Peyer's patch (tissue), 4 donors: ENCODE results near the gene NAA25. TPM values are rescaled to one million over a fixed set of nuclear protein-coding genes. Genes with fewer than 3 reads are reported as not detected.

ENCODE experiments used
- DNase-seq, 3 donors: peaks; one replicate each; pipeline ENCODE4 v3.0.0-alpha.2; 2017 to 2019
- H3K27ac ChIP-seq, 4 donors: fragments of 200-600 bp; sonication (generic); one replicate each; pipeline ENCODE4 v1.5.1; 2016 to 2019
- H3K27me3 ChIP-seq, 2 donors: fragments of 200-600 bp; sonication (generic); one replicate each; pipeline ENCODE4 v1.5.1; 2019
- H3K36me3 ChIP-seq, 3 donors: fragments of 200-600 bp; sonication (generic); one replicate each; pipeline ENCODE4 v1.5.1; 2016 to 2019
- H3K4me1 ChIP-seq, 4 donors: fragments of 200-600 bp; sonication (generic); one replicate each; pipeline ENCODE4 v1.5.1; 2016 to 2019
- H3K4me3 ChIP-seq, 4 donors: fragments of 200-600 bp; sonication (generic); 1 replicate in 3 of 4; 2 replicates in 1 of 4; pipeline ENCODE4 v1.5.1; 2016 to 2019; ENCODE audit warnings: mild to moderate bottlenecking in 1 of 4
- H3K9me3 ChIP-seq, 4 donors: fragments of 200-600 bp; sonication (generic); one replicate each; pipeline ENCODE4 v1.5.1; 2016 to 2019; ENCODE audit warnings: mild to moderate bottlenecking in 1 of 4
- POLR2A ChIP-seq, 2 donors: fragments of 450-650 bp; IDR thresholded peaks; one replicate each; pipeline ENCODE4 v1.5.1; 2017; ENCODE audit warnings: antibody characterized with exemption in 2 of 2, mild to moderate bottlenecking in 2 of 2, moderate library complexity in 2 of 2
- total RNA-seq, 4 donors: library from RNA; depleted of rRNA; stranded (reverse); fragments of >200 nt; gene quantifications; one replicate each; pipeline ENCODE4 v1.1.0, GENCODE V29; 2016
- TF ChIP-seq, protein P1 (sequence below), 6 experiments: fragments of 450-650 bp in 4 of 6; fragments of 200-600 bp in 2 of 6; sonication (generic) in 1 of 6; IDR thresholded peaks; one replicate each; pipeline ENCODE4 v1.5.1; 2017 to 2019; ENCODE audit warnings: antibody characterized with exemption in 6 of 6, mild to moderate bottlenecking in 3 of 6, moderate library complexity in 1 of 6

NAA25 gene
- total RNA-seq, result 10 to 100 TPM; 18.9 to 25.6 (median 22.2) TPM

GRCh38 chr12:112108202-112109079, at the start of gene NAA25:
TSS of gene NAA25 (minus strand) at chr12:112108783. CDS start at chr12:112108773, 10 bp downstream.
- peak; percentile 84 to 93 (median 92) for DNase-seq
- Histone ChIP-seq H3K27ac (peak within 1 kb of the TSS; percentile 86 to 98 (median 94)), H3K27me3 (no peaks in the 10 kb centered on the region), H3K9me3 (no peaks in the 10 kb centered on the region), H3K4me1 (peaks cover 0 to 26% (median 2%) of the 10 kb centered on the region in 4 donors), H3K4me3 (peak within 1 kb of the TSS; percentile 57 to 94 (median 90)), H3K36me3 (no peaks in the 10 kb centered on the region)
- no peak for TF ChIP-seq POLR2A (IDR thresholded peaks at IDR 0.05)
- TF ChIP-seq, protein P1, sequence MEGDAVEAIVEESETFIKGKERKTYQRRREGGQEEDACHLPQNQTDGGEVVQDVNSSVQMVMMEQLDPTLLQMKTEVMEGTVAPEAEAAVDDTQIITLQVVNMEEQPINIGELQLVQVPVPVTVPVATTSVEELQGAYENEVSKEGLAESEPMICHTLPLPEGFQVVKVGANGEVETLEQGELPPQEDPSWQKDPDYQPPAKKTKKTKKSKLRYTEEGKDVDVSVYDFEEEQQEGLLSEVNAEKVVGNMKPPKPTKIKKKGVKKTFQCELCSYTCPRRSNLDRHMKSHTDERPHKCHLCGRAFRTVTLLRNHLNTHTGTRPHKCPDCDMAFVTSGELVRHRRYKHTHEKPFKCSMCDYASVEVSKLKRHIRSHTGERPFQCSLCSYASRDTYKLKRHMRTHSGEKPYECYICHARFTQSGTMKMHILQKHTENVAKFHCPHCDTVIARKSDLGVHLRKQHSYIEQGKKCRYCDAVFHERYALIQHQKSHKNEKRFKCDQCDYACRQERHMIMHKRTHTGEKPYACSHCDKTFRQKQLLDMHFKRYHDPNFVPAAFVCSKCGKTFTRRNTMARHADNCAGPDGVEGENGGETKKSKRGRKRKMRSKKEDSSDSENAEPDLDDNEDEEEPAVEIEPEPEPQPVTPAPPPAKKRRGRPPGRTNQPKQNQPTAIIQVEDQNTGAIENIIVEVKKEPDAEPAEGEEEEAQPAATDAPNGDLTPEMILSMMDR (IDR thresholded peaks at IDR 0.05), result peak in 1 of 6 experiments; percentile 22

- Histone ChIP-seq H3K4me1 (no peaks in the 10 kb centered on the region), H3K27me3 (no peaks in the 10 kb centered on the region), H3K27ac (no peak overlapping the region), H3K9me3 (peaks cover 0 to 3% (median 0%) of the 10 kb centered on the region in 4 donors), H3K36me3 (peaks cover 0 to 64% (median 2%) of the 10 kb centered on the region in 3 donors), H3K4me3 (no peak overlapping the region)
- TF ChIP-seq, protein P1 (IDR thresholded peaks at IDR 0.05), result no peak
- TF ChIP-seq POLR2A (IDR thresholded peaks at IDR 0.05), result no peak
- DNase-seq, result no peak
These were observed 45.3 kb upstream of the NAA25 start for GRCh38 chr12:112153893-112154219.

DNA sequence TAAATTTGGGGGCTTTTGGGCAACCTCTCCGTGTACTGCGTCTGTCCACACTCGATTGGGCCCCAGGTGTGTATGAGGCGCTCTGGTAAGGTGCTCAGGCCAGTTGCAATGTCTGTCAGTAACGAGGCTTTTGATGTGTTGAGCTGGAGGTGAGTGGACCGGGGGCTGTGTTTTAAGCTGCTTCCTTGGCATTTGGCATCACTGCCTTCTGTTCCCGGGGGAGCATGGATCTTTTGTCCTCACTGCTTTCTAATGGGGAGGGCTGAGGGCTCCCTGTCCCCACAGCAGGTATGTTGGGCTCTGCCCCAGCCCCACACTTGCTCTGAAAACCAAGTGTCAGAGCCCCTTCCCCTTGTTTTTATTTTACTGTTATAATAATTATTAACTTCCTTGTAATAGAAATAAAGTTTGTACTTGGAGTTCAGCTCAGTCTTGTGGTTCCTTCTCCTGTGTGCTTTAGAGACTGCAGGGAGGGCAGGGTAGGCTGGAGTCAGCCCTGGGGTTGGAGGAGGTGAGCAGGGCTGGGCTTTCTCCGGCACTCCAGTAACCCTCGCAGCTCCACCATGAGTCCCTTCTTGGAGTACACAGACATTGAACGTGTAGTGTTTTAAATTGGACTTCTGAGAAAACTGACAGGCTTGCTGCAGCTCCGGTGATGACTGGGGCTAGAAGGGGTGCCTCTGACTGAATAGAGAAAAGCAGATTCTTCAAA, 44.8 kb upstream of the NAA25 start:
- Histone ChIP-seq H3K4me3 (no peak overlapping the region), H3K9me3 (no peaks in the 10 kb centered on the region), H3K27ac (no peak overlapping the region), H3K4me1 (no peaks in the 10 kb centered on the region), H3K27me3 (no peaks in the 10 kb centered on the region), H3K36me3 (peaks cover 0 to 64% (median 2%) of the 10 kb centered on the region in 3 donors)
- TF ChIP-seq POLR2A (IDR thresholded peaks at IDR 0.05), result no peak
- TF ChIP-seq, protein P1 (IDR thresholded peaks at IDR 0.05), result no peak
- no peak for DNase-seq

DNA sequence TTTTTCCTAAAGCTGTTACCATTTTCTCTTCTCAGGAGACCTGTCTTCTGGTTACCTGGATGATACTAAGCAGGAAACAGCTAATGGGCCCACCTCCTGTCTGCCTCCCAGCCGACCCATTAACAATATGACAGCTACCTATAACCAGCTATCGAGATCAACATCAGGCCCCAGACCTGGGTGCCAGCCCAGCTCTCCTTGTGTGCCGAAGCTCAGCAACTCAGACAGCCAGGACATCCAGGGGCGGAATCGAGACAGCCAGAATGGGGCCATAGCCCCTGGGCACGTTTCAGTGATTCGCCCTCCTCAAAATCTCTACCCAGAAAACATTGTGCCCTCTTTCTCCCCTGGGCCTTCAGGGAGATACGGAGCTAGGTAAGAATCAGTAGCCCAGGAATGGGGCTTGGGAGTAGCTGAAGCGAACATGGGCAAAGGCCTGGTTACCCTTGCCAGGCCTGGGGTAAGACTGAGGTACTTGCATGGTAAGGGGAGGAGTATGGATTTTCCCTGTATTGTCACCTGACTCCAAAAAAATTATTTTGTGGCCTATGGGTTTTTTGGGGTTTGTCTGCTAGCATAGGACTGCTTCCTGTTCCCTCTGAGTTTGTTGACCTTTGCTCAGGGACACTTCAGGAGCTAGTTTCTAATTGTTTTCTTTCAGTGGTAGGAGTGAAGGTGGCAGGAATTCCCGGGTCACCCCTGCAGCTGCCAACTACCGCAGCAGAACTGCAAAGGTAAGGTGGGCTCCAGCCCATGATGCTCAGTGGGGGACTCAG, 43.4 kb upstream of the NAA25 start:
- no peak overlapping the region for H3K4me3 ChIP-seq
- no peak overlapping the region for H3K27ac ChIP-seq
- DNase-seq, result no peak
- TF ChIP-seq POLR2A (IDR thresholded peaks at IDR 0.05), result no peak
- H3K4me1 ChIP-seq, result no peaks in the 10 kb centered on the region
- H3K9me3 ChIP-seq, result no peaks in the 10 kb centered on the region
- no peaks in the 10 kb centered on the region for H3K27me3 ChIP-seq
- H3K36me3 ChIP-seq, result peaks cover 2 to 71% (median 3%) of the 10 kb centered on the region in 3 donors

GRCh38 chr12:112149596-112149995, 41.0 kb upstream of the NAA25 start:
- Histone ChIP-seq H3K4me3 (no peak overlapping the region), H3K4me1 (no peaks in the 10 kb centered on the region), H3K9me3 (no peaks in the 10 kb centered on the region), H3K36me3 (peaks cover 2 to 90% (median 3%) of the 10 kb centered on the region in 3 donors), H3K27ac (no peak overlapping the region), H3K27me3 (no peaks in the 10 kb centered on the region)
- TF ChIP-seq POLR2A (IDR thresholded peaks at IDR 0.05), result no peak
- TF ChIP-seq, protein P1 (IDR thresholded peaks at IDR 0.05), result no peak
- DNase-seq, result no peak
